ENCODE data around the gene CTF1. TPM values are rescaled to one million over a fixed set of nuclear protein-coding genes. Genes with fewer than 3 reads are reported as not detected.

The CTF1 gene
- total and polyA plus RNA-seq, 4 donors = 3.3 to 9.8 (median 5.2) TPM

DNA sequence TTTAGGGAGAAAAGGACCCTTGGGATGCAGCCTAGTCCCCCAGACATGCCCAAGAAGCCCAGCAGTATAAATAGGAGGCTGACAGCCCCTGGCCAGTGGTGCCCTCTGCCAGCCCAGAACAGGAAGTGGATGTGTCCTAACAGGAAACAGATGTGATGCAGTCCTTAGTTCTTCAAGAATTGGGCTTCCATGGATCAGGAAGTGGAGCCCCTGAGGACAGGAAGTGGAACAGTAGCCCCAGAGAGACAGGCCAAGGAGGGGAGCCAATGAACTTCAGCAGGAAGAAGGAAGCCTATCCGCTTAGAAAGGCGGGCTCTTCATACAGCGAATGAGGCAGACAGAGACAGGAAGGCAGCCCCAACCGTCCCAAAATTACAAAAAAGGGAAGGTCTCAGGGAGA lies 7.2 kb downstream of the CTF1 start:
- Histone ChIP-seq H3K9me3 (ENCODE audit: control insufficient read depth in 4 of 4, insufficient read depth in 3 of 4, low read length in 3 of 4) (no peaks in the 10 kb centered on the region), H3K27me3 (ENCODE audit: control insufficient read depth in 3 of 3, insufficient read depth in 3 of 3, low read length in 2 of 3) (no peaks in the 10 kb centered on the region), H3K4me1 (ENCODE audit: control insufficient read depth in 5 of 5, insufficient read depth in 5 of 5, low read length in 5 of 5) (peaks cover 0 to 12% (median 3%) of the 10 kb centered on the region in 5 donors), H3K36me3 (ENCODE audit: control insufficient read depth in 4 of 4, insufficient read depth in 4 of 4, low read length in 4 of 4) (no peaks in the 10 kb centered on the region), H3K27ac (ENCODE audit: low read depth in 1 of 2, low read length in 1 of 2) (peak overlapping the region; percentile 4 to 71), H3K4me3 (no peak overlapping the region), H3K9ac (ENCODE audit: insufficient read depth in 1 of 2, low read length in 2 of 2) (no peak overlapping the region)
- WGBS, 2 donors = 16 to 47% methylated on average over 4 of the region's 4 CpGs
- TF ChIP-seq, protein P1, sequence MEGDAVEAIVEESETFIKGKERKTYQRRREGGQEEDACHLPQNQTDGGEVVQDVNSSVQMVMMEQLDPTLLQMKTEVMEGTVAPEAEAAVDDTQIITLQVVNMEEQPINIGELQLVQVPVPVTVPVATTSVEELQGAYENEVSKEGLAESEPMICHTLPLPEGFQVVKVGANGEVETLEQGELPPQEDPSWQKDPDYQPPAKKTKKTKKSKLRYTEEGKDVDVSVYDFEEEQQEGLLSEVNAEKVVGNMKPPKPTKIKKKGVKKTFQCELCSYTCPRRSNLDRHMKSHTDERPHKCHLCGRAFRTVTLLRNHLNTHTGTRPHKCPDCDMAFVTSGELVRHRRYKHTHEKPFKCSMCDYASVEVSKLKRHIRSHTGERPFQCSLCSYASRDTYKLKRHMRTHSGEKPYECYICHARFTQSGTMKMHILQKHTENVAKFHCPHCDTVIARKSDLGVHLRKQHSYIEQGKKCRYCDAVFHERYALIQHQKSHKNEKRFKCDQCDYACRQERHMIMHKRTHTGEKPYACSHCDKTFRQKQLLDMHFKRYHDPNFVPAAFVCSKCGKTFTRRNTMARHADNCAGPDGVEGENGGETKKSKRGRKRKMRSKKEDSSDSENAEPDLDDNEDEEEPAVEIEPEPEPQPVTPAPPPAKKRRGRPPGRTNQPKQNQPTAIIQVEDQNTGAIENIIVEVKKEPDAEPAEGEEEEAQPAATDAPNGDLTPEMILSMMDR (IDR thresholded peaks at IDR 0.05; ENCODE audit: control extremely low read depth, extremely low read depth) = no peak
- ATAC-seq (ENCODE audit: insufficient read depth, low FRiP score) (peak; percentile 42), DNase-seq (peak in 2 of 3 donors; percentile 59 to 65)

DNA sequence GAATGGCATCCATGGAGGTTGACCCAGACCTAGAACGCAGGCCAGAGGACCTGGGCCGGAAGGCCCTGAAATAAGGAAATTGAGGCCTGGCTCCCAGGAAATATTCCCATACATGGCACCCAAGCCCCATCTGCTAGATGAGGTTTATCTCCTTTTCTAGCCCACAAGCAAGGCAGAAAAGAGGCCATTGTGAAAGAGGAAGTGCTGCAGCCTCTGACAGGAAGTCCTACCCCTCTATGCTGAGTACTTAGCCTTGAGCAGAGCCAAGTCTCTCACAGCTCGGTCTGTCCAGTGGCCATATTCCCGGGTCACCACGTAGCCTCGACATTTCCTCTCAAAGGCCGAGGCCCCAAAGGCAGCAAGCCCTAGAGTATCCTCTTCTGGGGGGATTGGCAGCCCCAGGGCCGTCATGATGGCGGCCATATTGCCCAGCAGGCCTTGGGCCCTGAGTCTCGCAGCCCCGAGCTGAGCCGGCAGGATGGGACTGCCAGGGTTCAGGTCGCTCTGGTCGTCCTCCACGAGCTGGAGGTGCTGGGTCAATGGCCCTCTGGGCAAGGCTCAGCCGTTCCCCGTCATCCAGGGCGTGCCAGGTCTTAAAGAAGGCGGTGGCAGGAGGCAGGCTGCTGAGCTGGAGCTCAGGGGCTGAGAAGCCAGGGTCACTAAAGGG lies 7.8 kb downstream of the CTF1 start:
- TF ChIP-seq, protein P1 (IDR thresholded peaks at IDR 0.05; ENCODE audit: control extremely low read depth, extremely low read depth) = no peak
- H3K4me3 ChIP-seq = no peak overlapping the region
- ATAC-seq (ENCODE audit: insufficient read depth, low FRiP score) (no peak), DNase-seq (no peak)
- H3K27ac ChIP-seq (ENCODE audit: low read depth in 1 of 2, low read length in 1 of 2) = peak overlapping the region; percentile 4 to 71
- H3K9ac ChIP-seq (ENCODE audit: insufficient read depth in 1 of 2, low read length in 2 of 2) = no peak overlapping the region
- no peaks in the 10 kb centered on the region for H3K36me3 ChIP-seq (ENCODE audit: control insufficient read depth in 4 of 4, insufficient read depth in 4 of 4, low read length in 4 of 4)
- no peaks in the 10 kb centered on the region for H3K27me3 ChIP-seq (ENCODE audit: control insufficient read depth in 3 of 3, insufficient read depth in 3 of 3, low read length in 2 of 3)
- H3K9me3 ChIP-seq (ENCODE audit: control insufficient read depth in 4 of 4, insufficient read depth in 3 of 4, low read length in 3 of 4) = no peaks in the 10 kb centered on the region
- 59 to 77% methylated on average over 19 of the region's 19 CpGs for WGBS, 2 donors
- peaks cover 0 to 12% (median 3%) of the 10 kb centered on the region in 5 donors for H3K4me1 ChIP-seq (ENCODE audit: control insufficient read depth in 5 of 5, insufficient read depth in 5 of 5, low read length in 5 of 5)

DNA sequence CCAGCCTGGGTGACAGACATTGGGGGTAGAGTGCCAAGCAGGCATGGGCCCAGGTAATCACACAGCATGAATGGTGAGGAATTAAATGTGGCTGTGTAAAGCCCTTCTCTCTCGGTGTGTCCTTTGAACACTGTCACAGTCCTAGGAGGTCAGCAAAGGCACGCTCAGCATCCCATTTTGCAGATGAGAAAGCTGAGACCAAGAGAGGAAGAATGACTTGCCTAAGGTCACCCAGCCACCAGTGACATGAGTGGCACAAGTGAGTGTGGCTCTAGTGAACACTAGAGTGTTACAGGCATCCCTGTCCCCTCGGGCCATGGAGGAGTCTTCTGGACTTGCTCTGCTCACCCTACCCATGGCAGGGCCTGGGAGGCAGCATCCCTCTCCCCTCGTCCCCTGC lies 10.7 kb downstream of the CTF1 start:
- Histone ChIP-seq H3K36me3 (ENCODE audit: control insufficient read depth in 4 of 4, insufficient read depth in 4 of 4, low read length in 4 of 4) (no peaks in the 10 kb centered on the region), H3K4me1 (ENCODE audit: control insufficient read depth in 5 of 5, insufficient read depth in 5 of 5, low read length in 5 of 5) (peaks cover 0 to 12% (median 0%) of the 10 kb centered on the region in 5 donors), H3K27me3 (ENCODE audit: control insufficient read depth in 3 of 3, insufficient read depth in 3 of 3, low read length in 2 of 3) (no peaks in the 10 kb centered on the region), H3K27ac (ENCODE audit: low read depth in 1 of 2, low read length in 1 of 2) (no peak overlapping the region), H3K4me3 (no peak overlapping the region), H3K9me3 (ENCODE audit: control insufficient read depth in 4 of 4, insufficient read depth in 3 of 4, low read length in 3 of 4) (peaks cover 0 to 2% (median 0%) of the 10 kb centered on the region in 4 donors), H3K9ac (ENCODE audit: insufficient read depth in 1 of 2, low read length in 2 of 2) (no peak overlapping the region)
- DNase-seq = no peak
- TF ChIP-seq, protein P1 (IDR thresholded peaks at IDR 0.05; ENCODE audit: control extremely low read depth, extremely low read depth) = no peak
- no peak for ATAC-seq (ENCODE audit: insufficient read depth, low FRiP score)
- WGBS, 2 donors = 90% methylated on average over 4 of the region's 4 CpGs

Measured in lung (tissue), 12 donors.